OCI-LY3 (cell line): ENCODE results near the gene C1orf21.

Experiments used
- CTCF ChIP-seq: fragments of 200-600, 300-600 bp; sonication (generic); IDR thresholded peaks from 2 replicates; pipeline ENCODE4 v1.5.1; 2014; ENCODE audit warnings: antibody characterized with exemption, low read length, low read depth
- EZH2phosphoT487 ChIP-seq: fragments of 200-600 bp; shearing (Covaris generic); IDR thresholded peaks from 2 replicates; pipeline ENCODE4 v1.6.1; 2018; ENCODE audit warnings: antibody characterized with exemption, mixed run types, low read depth

DNA sequence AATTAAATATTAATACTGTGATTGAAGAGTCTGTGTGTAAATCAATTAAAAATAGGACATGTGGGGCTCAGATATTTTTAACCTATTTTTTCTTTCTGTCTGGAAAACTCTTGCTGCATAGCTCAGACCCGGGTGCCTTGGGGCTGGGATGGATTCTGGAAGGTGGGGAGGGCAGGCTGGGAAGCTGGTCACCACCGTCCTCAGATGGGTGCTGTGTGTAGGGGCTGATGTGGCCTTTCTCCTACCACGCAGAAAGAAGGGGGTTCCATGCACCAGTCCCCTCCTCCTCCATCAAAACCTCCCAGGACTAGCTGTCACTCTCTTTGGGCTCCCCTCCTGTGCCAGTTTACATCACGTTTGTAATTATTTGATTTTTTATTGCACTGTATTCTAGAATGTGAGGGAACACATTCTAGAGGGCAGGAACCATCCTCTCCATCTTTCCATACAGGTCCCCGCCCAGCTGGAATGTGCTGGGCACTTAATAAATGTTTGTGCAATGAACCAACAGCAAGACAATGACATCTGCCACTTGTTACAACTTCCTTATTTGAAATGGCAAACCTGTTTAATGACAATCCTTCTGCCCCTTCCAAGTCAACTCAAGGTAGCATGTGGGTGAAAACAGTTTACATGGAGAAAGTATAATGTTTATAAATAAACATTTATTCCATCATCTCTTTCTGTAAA lies 263.5 kb downstream of the C1orf21 start:
- TF ChIP-seq CTCF (no peak), EZH2phosphoT487 (no peak)
